OCI-LY1 (cell line): ENCODE data around the gene MUL1.

Experiments
- EZH2 ChIP-seq: fragments of 200-600 bp; sonication (generic), shearing (Covaris generic); IDR thresholded peaks from 2 replicates; pipeline ENCODE4 v1.8.0; 2017; ENCODE audit warnings: borderline replicate concordance, mixed run types, mild to moderate bottlenecking, antibody characterized with exemption, low read length, moderate library complexity, mixed read lengths
- TF ChIP-seq, protein P1 (sequence below): fragments of 200-600 bp; sonication (generic), shearing (Covaris generic); IDR thresholded peaks from 2 replicates; pipeline ENCODE4 v1.5.1; 2017; ENCODE audit warnings: mild to moderate bottlenecking, antibody characterized with exemption, low read length, moderate library complexity, mixed read lengths

GRCh38 chr1:20546637-20547036 is 38.7 kb upstream of the MUL1 start:
- TF ChIP-seq, protein P1, sequence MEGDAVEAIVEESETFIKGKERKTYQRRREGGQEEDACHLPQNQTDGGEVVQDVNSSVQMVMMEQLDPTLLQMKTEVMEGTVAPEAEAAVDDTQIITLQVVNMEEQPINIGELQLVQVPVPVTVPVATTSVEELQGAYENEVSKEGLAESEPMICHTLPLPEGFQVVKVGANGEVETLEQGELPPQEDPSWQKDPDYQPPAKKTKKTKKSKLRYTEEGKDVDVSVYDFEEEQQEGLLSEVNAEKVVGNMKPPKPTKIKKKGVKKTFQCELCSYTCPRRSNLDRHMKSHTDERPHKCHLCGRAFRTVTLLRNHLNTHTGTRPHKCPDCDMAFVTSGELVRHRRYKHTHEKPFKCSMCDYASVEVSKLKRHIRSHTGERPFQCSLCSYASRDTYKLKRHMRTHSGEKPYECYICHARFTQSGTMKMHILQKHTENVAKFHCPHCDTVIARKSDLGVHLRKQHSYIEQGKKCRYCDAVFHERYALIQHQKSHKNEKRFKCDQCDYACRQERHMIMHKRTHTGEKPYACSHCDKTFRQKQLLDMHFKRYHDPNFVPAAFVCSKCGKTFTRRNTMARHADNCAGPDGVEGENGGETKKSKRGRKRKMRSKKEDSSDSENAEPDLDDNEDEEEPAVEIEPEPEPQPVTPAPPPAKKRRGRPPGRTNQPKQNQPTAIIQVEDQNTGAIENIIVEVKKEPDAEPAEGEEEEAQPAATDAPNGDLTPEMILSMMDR: no peak
- no peak for TF ChIP-seq EZH2
